Measurements from ENCODE around the gene RASGRF2.

Gene RASGRF2

DNA sequence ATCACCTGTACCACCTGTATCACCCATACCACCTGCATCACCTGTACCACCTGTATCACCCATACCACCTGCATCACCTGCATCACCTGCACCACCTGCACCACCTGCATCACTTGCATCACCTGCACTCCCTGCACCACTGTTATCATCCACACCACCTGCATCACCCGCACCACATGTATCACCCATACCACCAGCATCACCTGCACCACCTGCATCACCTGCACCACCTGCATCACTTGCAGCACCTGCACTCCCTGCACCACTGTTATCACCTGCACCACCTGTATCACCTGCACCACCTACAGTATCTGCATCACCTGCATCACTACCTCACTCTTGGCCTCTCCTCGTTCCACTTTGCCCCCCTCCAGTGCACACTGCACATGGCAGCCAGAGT is 209.8 kb downstream of the RASGRF2 start:
- DNase-seq (ENCODE audit: low read depth), result no peak

DNA sequence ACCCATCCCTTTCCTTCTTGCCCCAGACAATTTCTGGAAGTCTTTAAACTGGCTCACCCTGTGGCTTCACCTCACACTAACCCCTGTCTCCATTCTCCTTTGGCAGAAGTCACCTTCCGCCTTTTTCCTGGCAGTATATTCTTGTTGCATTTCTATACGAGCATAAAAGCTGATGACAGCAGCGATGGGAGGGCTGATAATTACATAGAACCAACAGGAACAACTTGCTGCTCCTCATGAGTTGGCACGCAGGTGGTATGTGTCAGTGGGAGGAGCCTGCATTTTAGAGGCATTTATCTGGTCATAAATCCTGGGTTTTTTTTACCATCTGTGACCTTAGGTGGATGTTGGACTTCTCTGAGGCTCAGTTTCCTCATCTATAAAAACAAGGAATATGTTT is 211.6 kb downstream of the RASGRF2 start:
- no peak for DNase-seq (ENCODE audit: low read depth)

- no peak for DNase-seq (ENCODE audit: low read depth)
Measured at GRCh38 chr5:81172710-81173109, 212.5 kb downstream of the RASGRF2 start.

- DNase-seq (ENCODE audit: low read depth), result no peak
Measured at GRCh38 chr5:81177061-81177460, 216.9 kb downstream of the RASGRF2 start.

GRCh38 chr5:81179959-81180358 is 219.8 kb downstream of the RASGRF2 start:
- DNase-seq (ENCODE audit: low read depth), result no peak

GRCh38 chr5:81180780-81181460 is 220.8 kb downstream of the RASGRF2 start:
- no peak for DNase-seq (ENCODE audit: low read depth)

GRCh38 chr5:81181576-81182316 is 221.6 kb downstream of the RASGRF2 start:
- DNase-seq (ENCODE audit: low read depth), result no peak

DNA sequence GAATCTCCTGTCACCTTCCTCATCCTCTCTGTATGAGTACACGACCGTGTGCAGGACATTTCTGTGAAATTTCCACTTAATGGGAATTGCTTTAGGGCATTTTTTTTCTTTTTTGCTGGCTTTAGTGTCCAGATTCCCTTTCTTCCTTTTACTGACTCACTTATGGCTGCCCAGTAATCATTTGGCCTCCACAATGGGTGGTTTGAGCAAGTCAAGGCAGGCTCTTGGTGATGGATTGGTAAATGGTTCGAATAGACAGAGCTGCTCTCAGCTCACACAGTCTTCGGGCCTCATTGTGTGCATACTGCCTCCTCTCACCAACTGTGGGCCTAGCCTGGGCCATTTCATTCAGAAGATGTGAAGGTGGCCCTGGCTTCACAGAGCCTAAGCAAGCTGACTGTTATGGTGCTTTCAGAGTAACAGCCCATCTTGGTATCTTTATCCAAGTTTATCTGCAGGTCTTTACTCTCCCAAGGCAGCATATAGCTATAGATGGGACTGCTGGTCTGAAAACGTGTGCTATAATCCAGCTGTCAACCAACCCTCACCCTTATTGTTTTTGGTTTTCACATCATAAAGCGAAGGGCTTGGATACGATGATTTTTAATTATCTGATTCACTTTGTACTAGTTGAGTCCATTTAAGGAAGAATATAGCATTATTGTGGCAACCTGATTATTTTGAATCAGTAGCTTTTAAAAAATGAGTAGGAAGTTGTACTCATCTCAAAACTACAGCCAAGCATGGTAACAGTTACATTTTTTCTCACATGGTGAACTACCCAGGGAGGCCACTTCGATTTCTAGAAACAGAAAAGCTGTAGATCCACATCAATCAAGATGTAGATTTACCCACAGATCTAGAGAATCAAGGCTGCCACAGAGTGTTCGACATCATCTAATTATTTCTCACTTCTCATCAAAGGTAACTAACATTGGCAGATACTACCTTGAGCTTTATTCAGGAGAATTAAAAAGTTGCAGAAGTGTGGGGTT is 222.5 kb downstream of the RASGRF2 start:
- DNase-seq (ENCODE audit: low read depth), result no peak

DNA sequence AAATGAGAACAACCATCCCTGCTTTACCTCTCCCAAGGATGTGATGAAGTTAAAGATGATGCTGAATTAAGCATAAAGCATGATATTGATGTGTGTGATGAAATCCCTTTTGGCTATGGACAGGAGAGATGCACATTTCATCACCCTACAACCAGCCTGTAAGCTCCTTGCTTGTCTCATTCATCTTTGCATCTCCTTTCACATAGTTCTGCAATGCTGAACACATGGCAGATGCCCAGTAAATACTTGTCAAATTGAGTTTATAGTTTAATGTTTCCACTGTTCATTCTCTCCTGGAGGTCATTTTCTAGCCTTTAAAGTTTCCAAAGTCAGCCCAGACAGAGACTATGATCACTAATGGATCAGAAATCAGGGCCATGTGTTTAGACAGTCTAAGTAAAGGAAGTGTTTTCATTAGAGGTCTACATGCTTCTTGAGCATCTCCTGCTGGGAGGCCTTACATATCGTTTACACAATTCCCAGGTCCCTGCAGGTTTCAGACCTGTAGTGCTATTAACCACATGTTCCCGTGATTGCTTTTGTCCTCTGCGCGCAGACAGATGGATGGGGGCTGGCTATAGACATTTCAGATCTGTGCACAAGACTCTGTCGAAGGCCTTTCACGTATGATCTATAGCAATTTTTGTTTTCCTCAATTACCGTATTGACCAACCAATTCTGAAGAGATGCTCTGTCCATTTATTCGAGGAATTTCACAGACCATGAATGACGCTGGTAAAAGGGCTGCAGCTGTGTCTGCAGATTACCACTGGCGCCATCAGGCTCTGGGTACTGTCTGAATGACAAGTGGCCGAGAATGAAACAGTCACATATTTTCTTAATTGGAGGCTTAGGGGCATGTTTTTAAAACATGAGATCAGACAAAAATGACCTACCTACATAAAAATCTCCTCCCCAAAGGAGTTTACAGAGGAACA is 223.9 kb downstream of the RASGRF2 start:
- DNase-seq (ENCODE audit: low read depth), result peak; percentile 80

- no peak for DNase-seq (ENCODE audit: low read depth)
Measured at GRCh38 chr5:81184749-81185110, 224.6 kb downstream of the RASGRF2 start.

- no peak for DNase-seq (ENCODE audit: low read depth)
Measured at GRCh38 chr5:81187885-81188284, 227.7 kb downstream of the RASGRF2 start.

GRCh38 chr5:81188962-81189361 is 228.8 kb downstream of the RASGRF2 start:
- DNase-seq (ENCODE audit: low read depth), result no peak

GRCh38 chr5:81189875-81190498 is 229.8 kb downstream of the RASGRF2 start:
- no peak for DNase-seq (ENCODE audit: low read depth)

GRCh38 chr5:81191726-81192372 is 231.7 kb downstream of the RASGRF2 start:
- no peak for DNase-seq (ENCODE audit: low read depth)

GRCh38 chr5:81192373-81192750 is 232.2 kb downstream of the RASGRF2 start:
- DNase-seq (ENCODE audit: low read depth), result no peak

- peak; percentile 85 for DNase-seq (ENCODE audit: low read depth)
Measured at GRCh38 chr5:81194633-81195334, 234.6 kb downstream of the RASGRF2 start.

GRCh38 chr5:81195335-81195929 is 235.3 kb downstream of the RASGRF2 start:
- no peak for DNase-seq (ENCODE audit: low read depth)

- DNase-seq (ENCODE audit: low read depth), result peak; percentile 12
Measured at GRCh38 chr5:81202655-81203054, 242.5 kb downstream of the RASGRF2 start.

- no peak for DNase-seq (ENCODE audit: low read depth)
Measured at GRCh38 chr5:81203729-81204128, 243.6 kb downstream of the RASGRF2 start.

Data from fibroblast of gingiva (primary cell).